K562 (cell line): ENCODE measurements around the gene ACOX1.
"Not testable (repeated sequence)": the region's sequence is repeated elsewhere in the genome, so short reads cannot be mapped to it uniquely, and the experiment has no call there.

ENCODE experiments used
- ADNP ChIP-seq: fragments of 200-800 bp; sonication (Bioruptor generic); IDR thresholded peaks from 2 replicates; pipeline ENCODE4 v1.6.1; 2016; ENCODE audit warnings: missing genetic modification characterization, missing compliant biosample characterization
- CHD2 ChIP-seq: IDR thresholded peaks from 2 replicates; pipeline ENCODE4 v1.6.1; 2011; ENCODE audit warnings: low read depth, low read length
- CREB1 ChIP-seq, 2 experiments: sonication (generic) in 1 of 2; formaldehyde crosslinking in 1 of 2; IDR thresholded peaks; 2 replicates each; pipeline versions ENCODE4 v1.6.1 to v1.8.0; 2012 to 2022; ENCODE audit warnings: inconsistent platforms in 1 of 2, mild to moderate bottlenecking in 1 of 2, missing genetic modification reagents in 1 of 2, moderate library complexity in 1 of 2
- HNRNPLL ChIP-seq: fragments of 200-400 bp; formaldehyde crosslinking; IDR thresholded peaks from 2 replicates; pipeline ENCODE4 v1.6.1; 2017; ENCODE audit warnings: low read length, low read depth, mild to moderate bottlenecking; ENCODE audit not compliant: poor library complexity, severe bottlenecking
- POLR2A ChIP-seq: fragments of 450-650 bp; conservative IDR thresholded peaks from 2 replicates; pipeline ENCODE4 v1.6.1; 2016
- POLR2G ChIP-seq: fragments of 200-400 bp; formaldehyde crosslinking; IDR thresholded peaks from 2 replicates; pipeline ENCODE4 v1.6.1; 2017; ENCODE audit warnings: low read depth, mild to moderate bottlenecking, antibody characterized with exemption, low read length, moderate library complexity
- PRMT5 ChIP-seq: sonication (generic); formaldehyde crosslinking; IDR thresholded peaks from 2 replicates; pipeline ENCODE4 v1.5.0; 2020; ENCODE audit warnings: missing genetic modification reagents
- ZFX ChIP-seq: sonication (generic); formaldehyde crosslinking; IDR thresholded peaks from 2 replicates; pipeline ENCODE4 v1.8.0; 2022; ENCODE audit warnings: mild to moderate bottlenecking, missing genetic modification reagents, moderate library complexity
- ZNF121 ChIP-seq: sonication (generic); formaldehyde crosslinking; conservative IDR thresholded peaks from 2 replicates; pipeline ENCODE4 v1.8.0; 2022; ENCODE audit warnings: missing genetic modification reagents
- ZNF239 ChIP-seq: fragments of 250-450 bp; sonication (Bioruptor Pico); IDR thresholded peaks from 2 replicates; pipeline ENCODE4 v1.4.0; 2020; ENCODE audit warnings: mild to moderate bottlenecking
- TF ChIP-seq, protein P1 (sequence below), 3 experiments: IDR thresholded peaks in 2 of 3; conservative IDR thresholded peaks in 1 of 3; 2 replicates each; pipeline ENCODE4 v1.5.1; 2011 to 2012; ENCODE audit warnings: low read length in 3 of 3, mild to moderate bottlenecking in 3 of 3, control low read depth in 2 of 3, improper control_type of control experiment in 1 of 3, inconsistent platforms in 1 of 3, low read depth in 1 of 3, mixed read lengths in 1 of 3, moderate library complexity in 1 of 3; ENCODE audit not compliant: insufficient read depth in 2 of 3
- TF ChIP-seq, protein P2 (sequence below): sonication (generic); formaldehyde crosslinking; IDR thresholded peaks from 2 replicates; pipeline ENCODE4 v1.9.0; 2022; ENCODE audit warnings: mild to moderate bottlenecking, missing genetic modification reagents
- TF ChIP-seq, protein P3 (sequence below), 2 experiments: fragments of 450-650 bp in 1 of 2; sonication (generic) in 1 of 2; formaldehyde crosslinking in 1 of 2; IDR thresholded peaks in 1 of 2; conservative IDR thresholded peaks in 1 of 2; 2 replicates each; pipeline versions ENCODE4 v1.6.1 to v1.8.1; 2016 to 2023; ENCODE audit warnings: mild to moderate bottlenecking in 2 of 2, moderate library complexity in 2 of 2, inconsistent platforms in 1 of 2, missing genetic modification reagents in 1 of 2
- TF ChIP-seq, protein P4 (sequence below): sonication (generic); IDR thresholded peaks from 2 replicates; pipeline ENCODE4 v1.6.1; 2016

DNA sequence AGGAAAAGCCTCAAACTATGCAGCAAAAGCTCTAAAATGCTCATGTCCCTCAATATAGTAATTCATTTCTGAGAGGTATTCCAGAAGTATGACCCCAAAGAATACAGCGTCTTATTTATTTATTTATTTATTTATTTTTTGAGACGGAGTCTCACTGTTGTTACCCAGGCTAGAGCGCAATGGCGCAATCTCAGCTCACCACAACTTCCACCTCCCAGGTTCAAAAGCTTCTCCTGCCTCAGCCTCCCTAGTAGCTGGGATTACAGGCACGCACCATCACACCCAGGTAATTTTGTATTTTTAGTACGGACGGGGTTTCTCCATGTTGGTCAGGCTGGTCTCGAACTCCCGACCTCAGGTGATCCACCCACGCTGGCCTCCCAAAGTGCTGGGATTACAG lies 9.9 kb downstream of the ACOX1 start:
- not testable (repeated sequence) for TF ChIP-seq PRMT5 (CRISPR knock-in tag); POLR2A; CREB1 (IDR thresholded peaks at IDR 0.05); CREB1 (CRISPR knock-in tag; IDR thresholded peaks at IDR 0.05); ZNF121; POLR2G; ZFX (CRISPR knock-in tag); ZNF239 (CRISPR knock-in tag); ADNP (tag); CHD2; HNRNPLL
- TF ChIP-seq, protein P1, sequence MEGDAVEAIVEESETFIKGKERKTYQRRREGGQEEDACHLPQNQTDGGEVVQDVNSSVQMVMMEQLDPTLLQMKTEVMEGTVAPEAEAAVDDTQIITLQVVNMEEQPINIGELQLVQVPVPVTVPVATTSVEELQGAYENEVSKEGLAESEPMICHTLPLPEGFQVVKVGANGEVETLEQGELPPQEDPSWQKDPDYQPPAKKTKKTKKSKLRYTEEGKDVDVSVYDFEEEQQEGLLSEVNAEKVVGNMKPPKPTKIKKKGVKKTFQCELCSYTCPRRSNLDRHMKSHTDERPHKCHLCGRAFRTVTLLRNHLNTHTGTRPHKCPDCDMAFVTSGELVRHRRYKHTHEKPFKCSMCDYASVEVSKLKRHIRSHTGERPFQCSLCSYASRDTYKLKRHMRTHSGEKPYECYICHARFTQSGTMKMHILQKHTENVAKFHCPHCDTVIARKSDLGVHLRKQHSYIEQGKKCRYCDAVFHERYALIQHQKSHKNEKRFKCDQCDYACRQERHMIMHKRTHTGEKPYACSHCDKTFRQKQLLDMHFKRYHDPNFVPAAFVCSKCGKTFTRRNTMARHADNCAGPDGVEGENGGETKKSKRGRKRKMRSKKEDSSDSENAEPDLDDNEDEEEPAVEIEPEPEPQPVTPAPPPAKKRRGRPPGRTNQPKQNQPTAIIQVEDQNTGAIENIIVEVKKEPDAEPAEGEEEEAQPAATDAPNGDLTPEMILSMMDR (IDR thresholded peaks at IDR 0.05 in 2 of 3, conservative IDR thresholded peaks at IDR 0.05 in 1 of 3; ENCODE audit: insufficient read depth in 2 of 3, low read depth in 1 of 3, low read length in 3 of 3): not testable (repeated sequence)
- TF ChIP-seq, protein P2, sequence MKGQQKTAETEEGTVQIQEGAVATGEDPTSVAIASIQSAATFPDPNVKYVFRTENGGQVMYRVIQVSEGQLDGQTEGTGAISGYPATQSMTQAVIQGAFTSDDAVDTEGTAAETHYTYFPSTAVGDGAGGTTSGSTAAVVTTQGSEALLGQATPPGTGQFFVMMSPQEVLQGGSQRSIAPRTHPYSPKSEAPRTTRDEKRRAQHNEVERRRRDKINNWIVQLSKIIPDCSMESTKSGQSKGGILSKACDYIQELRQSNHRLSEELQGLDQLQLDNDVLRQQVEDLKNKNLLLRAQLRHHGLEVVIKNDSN: not testable (repeated sequence)
- TF ChIP-seq, protein P3, sequence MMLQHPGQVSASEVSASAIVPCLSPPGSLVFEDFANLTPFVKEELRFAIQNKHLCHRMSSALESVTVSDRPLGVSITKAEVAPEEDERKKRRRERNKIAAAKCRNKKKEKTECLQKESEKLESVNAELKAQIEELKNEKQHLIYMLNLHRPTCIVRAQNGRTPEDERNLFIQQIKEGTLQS (IDR thresholded peaks at IDR 0.05): not testable (repeated sequence)
- TF ChIP-seq, protein P3 (CRISPR knock-in tag; conservative IDR thresholded peaks at IDR 0.05): not testable (repeated sequence)
- TF ChIP-seq, protein P4, sequence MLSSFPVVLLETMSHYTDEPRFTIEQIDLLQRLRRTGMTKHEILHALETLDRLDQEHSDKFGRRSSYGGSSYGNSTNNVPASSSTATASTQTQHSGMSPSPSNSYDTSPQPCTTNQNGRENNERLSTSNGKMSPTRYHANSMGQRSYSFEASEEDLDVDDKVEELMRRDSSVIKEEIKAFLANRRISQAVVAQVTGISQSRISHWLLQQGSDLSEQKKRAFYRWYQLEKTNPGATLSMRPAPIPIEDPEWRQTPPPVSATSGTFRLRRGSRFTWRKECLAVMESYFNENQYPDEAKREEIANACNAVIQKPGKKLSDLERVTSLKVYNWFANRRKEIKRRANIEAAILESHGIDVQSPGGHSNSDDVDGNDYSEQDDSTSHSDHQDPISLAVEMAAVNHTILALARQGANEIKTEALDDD: not testable (repeated sequence)
